ENCODE measurements around the gene MAFB.

DNA sequence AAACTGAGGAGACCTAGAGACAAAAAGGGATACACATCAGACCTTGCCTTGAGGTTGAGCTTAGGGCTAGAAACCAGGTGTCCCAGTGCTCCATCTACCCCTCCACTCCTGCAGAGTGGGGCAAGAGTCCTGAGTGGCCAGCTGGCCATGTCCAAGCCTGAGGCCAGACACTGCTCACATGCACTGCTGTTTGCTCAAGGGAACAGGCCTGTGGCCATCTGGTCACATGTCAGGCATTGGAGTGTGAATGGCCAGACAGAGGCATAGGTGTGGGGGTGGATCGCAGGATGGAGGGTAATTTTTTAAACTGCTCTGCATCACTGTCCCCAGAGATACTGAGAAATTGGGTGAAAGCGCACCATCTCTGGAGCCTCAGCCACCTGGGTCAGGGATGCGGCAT is 30.5 kb downstream of the MAFB start:
- TF ChIP-seq, protein P1, sequence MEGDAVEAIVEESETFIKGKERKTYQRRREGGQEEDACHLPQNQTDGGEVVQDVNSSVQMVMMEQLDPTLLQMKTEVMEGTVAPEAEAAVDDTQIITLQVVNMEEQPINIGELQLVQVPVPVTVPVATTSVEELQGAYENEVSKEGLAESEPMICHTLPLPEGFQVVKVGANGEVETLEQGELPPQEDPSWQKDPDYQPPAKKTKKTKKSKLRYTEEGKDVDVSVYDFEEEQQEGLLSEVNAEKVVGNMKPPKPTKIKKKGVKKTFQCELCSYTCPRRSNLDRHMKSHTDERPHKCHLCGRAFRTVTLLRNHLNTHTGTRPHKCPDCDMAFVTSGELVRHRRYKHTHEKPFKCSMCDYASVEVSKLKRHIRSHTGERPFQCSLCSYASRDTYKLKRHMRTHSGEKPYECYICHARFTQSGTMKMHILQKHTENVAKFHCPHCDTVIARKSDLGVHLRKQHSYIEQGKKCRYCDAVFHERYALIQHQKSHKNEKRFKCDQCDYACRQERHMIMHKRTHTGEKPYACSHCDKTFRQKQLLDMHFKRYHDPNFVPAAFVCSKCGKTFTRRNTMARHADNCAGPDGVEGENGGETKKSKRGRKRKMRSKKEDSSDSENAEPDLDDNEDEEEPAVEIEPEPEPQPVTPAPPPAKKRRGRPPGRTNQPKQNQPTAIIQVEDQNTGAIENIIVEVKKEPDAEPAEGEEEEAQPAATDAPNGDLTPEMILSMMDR (IDR thresholded peaks at IDR 0.05) = no peak
- TF ChIP-seq ZFX (IDR thresholded peaks at IDR 0.05; ENCODE audit: borderline replicate concordance) = no peak
